ENCODE results near the gene C21orf58.

Gene C21orf58

GRCh38 chr21:46352913-46353312 lies 29.2 kb upstream of the C21orf58 start:
- DNase-seq (ENCODE audit: low spot score) = no peak

DNA sequence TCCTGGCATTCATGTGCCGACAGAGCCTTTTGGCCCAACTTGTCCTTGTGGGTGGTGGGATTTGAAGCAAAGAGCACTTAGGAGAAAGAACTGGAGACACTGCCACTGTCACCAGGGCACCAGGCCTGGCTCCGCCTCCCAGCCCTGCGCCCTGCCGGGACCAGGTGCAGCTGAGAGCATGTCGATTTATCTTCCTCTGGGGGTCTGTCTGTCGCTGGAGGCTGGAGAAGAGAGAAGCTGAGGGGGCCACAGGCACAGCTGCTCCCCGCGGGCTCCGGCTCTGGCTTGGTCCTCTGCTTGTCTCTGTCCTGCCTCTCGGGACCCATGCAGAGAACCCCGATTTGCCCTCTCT lies 28.5 kb upstream of the C21orf58 start:
- DNase-seq (ENCODE audit: low spot score) = no peak

- DNase-seq (ENCODE audit: low spot score) = no peak
Observed at GRCh38 chr21:46351476-46352163, 27.9 kb upstream of the C21orf58 start.

DNA sequence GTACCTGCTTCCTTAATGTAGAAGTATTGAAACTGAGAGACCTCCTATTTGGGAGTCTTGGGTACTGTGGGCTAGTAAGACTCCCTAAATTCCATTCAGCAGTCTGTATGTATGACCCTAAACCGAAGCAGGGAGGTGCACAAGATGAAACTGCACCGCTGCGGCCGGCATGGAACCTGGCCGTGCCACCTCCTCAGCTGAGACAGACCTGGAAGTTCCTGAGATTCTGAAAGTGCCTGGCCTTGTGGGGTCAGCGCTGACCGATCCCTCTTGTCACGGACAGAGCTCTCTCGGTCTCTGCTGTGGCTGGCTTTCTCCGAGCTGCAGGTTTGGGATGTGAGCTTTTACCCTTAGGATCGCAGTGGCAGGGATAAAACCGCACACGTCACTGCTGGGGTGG lies 27.3 kb upstream of the C21orf58 start:
- no peak for DNase-seq (ENCODE audit: low spot score)

- DNase-seq (ENCODE audit: low spot score) = no peak
Observed at GRCh38 chr21:46350571-46350970, 26.9 kb upstream of the C21orf58 start.

DNA sequence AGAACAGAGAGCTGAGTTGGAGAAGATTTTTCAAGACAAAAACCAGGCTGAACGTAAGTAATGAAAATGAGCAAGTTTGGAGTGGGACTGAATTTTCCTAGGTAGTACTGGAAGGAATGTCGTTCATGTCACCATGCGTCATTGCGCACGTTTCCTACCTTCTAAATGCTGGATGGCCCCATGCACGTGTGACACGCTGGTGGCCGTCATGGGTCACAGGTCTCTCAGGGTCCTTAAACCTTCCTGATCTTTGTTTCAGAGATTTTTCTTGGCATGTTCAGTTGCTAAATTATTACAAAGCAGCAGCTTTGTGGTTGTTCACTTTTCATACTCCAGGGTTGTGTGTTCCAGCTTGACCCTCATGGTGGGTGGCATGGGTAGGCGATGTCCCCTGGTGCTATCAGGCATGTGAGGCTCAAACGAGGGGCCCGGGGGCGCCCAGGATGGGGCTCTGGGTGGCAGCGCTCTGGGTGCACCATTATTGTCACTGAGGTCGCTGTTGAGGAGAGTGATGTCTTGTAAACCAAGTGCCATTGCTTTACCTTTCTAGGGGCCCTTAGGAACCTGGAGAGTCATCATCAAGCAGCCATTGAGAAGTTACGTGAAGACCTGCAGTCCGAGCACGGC lies 25.6 kb upstream of the C21orf58 start:
- no peak for DNase-seq (ENCODE audit: low spot score)

GRCh38 chr21:46347791-46348381 lies 24.2 kb upstream of the C21orf58 start:
- no peak for DNase-seq (ENCODE audit: low spot score)

GRCh38 chr21:46347203-46347550 lies 23.5 kb upstream of the C21orf58 start:
- DNase-seq (ENCODE audit: low spot score) = no peak

DNA sequence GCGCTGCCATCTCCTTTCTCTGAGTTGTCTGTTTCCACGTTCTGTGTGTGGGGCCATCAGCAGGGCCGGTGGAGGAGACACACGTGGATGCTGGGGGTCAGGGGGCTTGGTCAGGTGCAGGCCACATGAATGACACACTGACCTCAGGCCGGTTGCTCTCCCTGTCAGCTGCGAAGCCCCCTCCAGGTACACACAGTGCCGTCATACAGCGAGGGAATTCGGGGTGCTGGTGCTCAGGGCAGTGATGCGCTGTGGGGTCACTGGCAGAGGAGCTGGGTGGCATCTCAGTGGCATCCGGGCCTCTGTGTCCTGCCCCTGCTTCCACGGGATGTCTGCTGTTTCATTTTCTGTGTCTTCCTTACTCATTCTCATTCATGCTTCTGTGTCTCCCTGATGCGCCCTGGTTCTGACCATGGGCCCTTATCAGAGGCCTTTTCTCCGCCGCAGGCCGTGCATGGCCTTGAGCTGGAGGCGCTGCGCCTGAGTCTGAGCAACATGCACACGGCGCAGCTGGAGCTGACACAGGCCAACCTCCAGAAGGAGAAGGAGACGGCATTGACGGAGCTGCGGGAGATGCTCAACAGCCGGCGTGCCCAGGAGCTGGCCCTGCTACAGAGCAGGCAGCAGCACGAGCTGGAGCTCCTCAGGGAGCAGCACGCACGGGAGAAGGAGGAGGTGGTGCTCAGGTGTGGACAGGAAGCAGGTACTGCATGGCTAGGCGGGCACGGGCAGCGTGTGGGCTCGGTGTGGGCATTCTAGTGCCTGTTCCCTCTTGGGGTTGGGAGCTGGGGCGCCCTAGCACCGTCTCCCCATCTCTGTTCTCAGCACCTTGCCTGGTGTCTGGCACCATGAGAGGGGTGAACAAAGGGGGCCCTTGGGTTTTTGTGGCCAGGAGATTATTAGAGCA lies 22.9 kb upstream of the C21orf58 start:
- no peak for DNase-seq (ENCODE audit: low spot score)

DNA sequence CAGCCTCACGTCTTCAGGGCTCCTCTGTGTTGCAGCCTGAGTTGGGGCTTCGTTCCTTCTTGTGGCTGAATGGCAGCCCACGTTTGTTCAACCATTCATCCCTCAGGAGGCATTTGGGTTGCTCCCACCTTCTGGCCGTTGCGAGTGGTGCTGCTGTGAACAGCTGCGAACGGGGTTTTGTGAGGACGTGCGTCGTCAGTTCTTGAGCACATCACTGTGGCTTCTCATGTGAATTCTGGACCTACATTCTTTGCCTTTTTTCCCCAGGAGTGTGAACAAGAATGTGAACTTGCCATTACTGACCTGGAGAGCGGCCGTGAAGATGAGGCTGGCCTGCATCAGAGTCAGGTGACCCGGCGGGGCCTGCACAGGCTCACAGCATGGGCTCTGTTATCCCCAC lies 22.2 kb upstream of the C21orf58 start:
- no peak for DNase-seq (ENCODE audit: low spot score)

DNA sequence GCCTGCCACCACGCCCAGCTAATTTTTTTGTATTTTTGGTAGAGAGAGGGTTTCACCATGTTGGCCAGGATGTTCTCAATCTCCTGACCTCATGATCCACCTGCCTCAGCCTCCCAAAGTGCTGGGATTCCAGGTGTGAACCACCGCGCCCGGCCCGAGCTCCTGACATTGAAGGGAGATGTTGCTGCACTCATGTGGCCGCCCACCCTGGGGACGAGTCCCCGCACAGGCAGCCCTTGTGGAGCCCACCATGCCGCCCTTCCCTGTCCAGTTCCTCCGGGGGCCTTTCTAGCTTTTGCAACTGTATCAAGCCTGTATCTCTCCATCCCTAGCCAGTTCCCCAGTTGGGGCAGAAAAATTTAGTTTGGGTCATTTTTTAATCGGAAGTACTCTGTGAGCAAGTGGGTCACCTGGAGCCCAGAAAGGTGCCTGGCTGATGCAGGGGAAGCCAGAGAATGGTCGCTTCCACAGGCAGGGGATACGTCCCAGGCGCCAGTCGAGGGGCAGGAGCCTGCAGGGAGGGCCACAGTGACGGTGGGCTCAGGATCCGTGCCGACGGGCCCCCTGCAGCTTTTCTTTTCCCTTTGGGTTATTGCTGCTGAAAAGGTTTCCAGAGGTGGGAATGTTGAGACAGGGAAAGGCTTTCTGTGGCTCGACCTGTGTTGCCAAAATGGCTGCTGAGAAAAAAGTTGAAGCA lies 20.7 kb upstream of the C21orf58 start:
- DNase-seq (ENCODE audit: low spot score) = no peak

DNA sequence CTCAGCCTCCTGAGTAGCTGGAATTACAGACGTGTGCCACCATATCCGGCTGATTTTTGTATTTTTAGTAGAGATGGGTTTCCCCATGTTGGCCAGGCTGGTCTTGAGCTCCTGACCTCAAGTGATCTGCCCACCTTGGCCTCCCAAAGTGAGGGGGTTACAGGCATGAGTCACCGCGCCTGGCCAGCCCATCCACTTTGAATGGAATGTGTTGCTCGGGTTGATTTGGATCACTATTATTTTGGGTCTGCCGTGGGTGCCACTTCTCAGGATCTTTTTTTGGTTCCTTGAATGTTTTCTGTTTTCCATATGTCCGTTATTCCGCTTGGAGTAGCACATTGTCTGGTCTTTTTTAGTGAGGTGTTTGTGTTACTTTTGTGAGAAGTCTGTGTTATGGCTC lies 17.3 kb upstream of the C21orf58 start:
- no peak for DNase-seq (ENCODE audit: low spot score)

DNA sequence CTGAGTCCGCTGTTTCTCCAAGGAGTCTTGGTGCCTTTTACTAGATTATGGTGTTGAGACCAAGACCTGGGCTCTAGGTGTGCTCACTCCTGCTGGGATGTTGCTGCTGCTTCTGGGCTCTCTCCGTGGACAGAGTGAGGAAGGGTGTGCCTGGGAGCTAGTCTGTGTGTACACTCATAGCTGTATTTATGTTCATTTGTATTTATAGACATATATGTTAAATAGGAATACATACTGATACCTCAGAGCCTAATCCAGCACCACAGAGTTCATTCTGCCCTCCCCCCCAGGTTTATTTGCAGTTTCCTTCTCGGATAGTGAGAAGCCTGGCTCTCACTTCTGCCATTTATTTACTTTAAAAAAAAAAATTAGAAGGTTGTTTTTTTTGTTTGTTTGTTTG lies 12.9 kb upstream of the C21orf58 start:
- DNase-seq (ENCODE audit: low spot score) = no peak

DNA sequence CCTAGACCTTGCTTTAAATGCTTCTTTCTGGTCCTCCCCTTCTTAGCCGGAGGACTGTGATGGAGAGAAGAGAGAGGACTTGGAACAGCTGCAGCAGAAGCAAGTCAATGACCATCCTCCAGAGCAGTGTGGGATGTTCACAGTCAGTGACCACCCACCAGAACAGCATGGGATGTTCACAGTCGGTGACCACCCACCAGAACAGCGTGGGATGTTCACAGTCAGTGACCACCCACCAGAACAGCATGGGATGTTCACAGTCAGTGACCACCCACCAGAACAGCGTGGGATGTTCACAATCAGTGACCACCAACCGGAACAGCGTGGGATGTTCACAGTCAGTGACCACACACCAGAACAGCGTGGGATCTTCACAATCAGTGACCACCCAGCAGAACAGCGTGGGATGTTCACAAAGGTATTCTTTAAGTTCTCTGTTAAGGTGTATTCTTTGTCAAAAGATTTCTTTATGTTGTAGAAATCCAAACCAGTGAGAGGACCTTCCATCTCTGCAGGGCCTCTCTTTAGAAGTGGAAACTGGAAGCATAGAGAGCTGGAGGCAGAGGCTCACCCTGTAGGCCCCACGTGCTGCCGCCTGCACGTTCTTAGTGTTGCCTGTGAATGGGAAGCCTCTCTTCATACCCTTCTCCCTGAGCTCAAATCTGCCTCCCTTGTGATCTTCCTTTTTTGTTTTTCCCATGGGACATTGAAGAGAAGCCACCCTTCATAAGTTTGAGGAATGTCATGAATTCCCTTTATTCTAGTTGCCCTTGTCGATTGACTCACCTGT lies 10.9 kb upstream of the C21orf58 start:
- DNase-seq (ENCODE audit: low spot score) = no peak

GRCh38 chr21:46329796-46330195 lies 6.1 kb upstream of the C21orf58 start:
- DNase-seq (ENCODE audit: low spot score) = no peak

DNA sequence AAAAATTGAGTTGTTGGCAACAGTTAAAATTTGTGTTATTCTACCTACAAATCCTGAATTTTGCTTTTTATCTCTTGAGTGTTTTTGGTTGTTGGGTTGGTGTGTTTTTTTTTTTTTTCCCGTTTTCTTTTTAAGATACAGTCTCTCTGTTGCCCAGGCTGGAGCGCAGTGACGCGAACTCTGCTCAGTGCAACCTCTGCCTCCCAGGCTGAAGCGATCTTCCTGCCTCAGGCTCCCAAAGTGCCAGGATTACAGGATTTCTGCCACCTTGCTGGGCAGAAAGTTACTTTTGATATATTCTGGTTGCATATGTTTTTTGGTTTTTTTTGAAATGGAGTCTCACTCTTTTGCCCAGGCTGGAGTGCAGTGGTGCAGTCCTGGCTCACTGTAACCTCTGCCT lies 4.5 kb upstream of the C21orf58 start:
- no peak for DNase-seq (ENCODE audit: low spot score)

DNA sequence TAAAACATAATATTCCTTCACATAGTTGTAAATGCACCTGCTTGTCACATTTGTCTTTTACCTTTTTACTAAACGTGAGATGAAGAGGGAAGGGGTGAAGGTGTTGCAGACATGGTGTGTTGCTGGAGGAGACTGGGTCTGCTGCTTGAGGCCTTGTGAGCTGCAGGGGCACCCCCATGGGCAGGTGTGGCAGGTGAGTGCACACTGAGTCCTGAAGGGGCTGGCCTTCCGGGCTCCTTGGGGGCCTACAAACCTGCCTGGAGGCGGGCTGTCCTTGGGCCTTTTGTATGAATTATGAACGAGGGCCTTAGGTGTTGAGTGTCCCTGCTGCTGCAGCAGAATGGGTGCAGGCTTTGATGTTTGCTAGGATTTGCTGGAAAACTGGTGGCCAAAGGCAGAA lies 4.0 kb upstream of the C21orf58 start:
- no peak for DNase-seq (ENCODE audit: low spot score)

- DNase-seq (ENCODE audit: low spot score) = no peak
Observed at GRCh38 chr21:46326110-46326703, 2.5 kb upstream of the C21orf58 start.

DNA sequence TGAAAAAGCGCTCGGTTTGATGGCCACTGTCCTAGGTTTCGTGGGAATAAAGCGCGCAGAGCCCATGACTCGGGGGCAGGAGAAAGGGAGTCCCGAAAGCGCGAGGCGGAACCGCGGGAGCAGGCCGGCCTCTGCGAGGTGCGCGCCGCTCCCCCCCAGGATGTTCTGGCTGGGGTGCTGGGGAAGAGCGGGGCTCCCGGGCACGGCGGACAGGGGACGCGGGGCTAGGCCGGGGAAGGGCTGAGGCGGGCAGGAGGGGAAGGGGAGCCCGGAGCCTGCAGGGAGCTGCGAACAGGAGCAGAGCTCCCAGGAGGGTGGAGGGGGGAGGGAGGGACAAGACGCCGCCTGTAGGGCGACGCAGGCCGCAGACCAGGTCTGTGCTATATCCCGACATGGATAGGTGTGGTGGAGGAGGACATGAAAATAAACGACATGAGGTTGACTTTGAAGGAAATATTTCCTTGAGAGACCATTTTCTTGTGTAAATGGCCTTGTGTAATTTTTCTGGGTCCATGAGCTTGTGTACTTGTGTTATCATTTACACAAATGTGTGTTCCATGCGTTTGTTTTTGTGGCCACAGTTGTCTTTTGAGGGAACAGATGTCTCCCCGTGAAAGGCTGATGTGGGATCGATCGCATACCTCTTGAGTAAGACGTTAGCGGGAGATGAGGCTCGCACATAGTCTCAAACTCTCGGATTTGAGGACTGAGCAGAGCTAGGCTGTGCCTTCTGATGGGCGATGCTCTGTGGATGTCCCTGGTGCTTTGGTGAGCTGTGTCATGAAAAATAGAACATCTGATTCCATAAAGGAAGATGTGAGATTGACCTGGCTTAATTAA lies 1.6 kb upstream of the C21orf58 start:
- DNase-seq (ENCODE audit: low spot score) = peak; percentile 68
